Measurements from ENCODE around the gene PLEKHO2. TPM values are rescaled to one million over a fixed set of nuclear protein-coding genes. Genes with fewer than 3 reads are reported as not detected.

Gene PLEKHO2
- total and polyA plus RNA-seq, 2 of the 8 experiments (the other 6 are each of a cell fraction or from before 2014, with no cell fraction given), result 16.9 to 20.1 TPM

- no peak overlapping the region for H3K27ac ChIP-seq (ENCODE audit: low read depth, low read length)
- WGBS, 2 experiments (ENCODE audit: extremely low coverage in 1 of 2, insufficient coverage in 1 of 2, insufficient read length in 1 of 2, insufficient replicate concordance in 2 of 2, low coverage in 1 of 2, low lambda C conversion rate in 2 of 2, missing lambda C conversion rate in 1 of 2), result 64% methylated on average over 13 of the region's 13 CpGs; no CpG with 5 or more reads in 1 of the 2 experiments
- H2BK15ac ChIP-seq (ENCODE audit: low read length), result peak overlapping the region; percentile 95; the same call in 1 of the 2 replicates
- peak overlapping the region; percentile 8 to 38; a peak in 2 of 4 replicates for H3K4me2 ChIP-seq (ENCODE audit: insufficient read depth in 1 of 2, low read depth in 2 of 2, low read length in 2 of 2)
- TF ChIP-seq SP4 (IDR thresholded peaks at IDR 0.05; ENCODE audit: low read length) (no peak), CREB1 (IDR thresholded peaks at IDR 0.05) (0 out of 2 replicates have a peak, but pooled peaks have one; percentile 8), E2F6 (IDR thresholded peaks at IDR 0.05) (peak; percentile 94), GABPA (IDR thresholded peaks at IDR 0.05; ENCODE audit: borderline replicate concordance, insufficient read depth, low read length) (no peak)
- TF ChIP-seq, protein P1, sequence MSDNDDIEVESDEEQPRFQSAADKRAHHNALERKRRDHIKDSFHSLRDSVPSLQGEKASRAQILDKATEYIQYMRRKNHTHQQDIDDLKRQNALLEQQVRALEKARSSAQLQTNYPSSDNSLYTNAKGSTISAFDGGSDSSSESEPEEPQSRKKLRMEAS (IDR thresholded peaks at IDR 0.05), result peak; percentile 96
- H2AFZ ChIP-seq (ENCODE audit: low read length), result no peak overlapping the region
- peak overlapping the region; percentile 54; the same call in 1 of the 2 replicates for H4K8ac ChIP-seq (ENCODE audit: extremely low read depth, insufficient read depth, low read length)
- H2BK5ac ChIP-seq (ENCODE audit: low read depth, low read length), result peak overlapping the region; percentile 60; the same call in 1 of the 2 replicates
- H3K79me1 ChIP-seq (ENCODE audit: low read depth, low read length), result no peaks in the 10 kb centered on the region
- ChIA-PET CTCF (ENCODE audit: partially characterized antibody) (interaction anchor here (0.6 to 1.5 kb wide), 8 partner anchors 10 to 766 kb away, joined by 3 to 9 read pairs (median 3); no protein-coding TSS in a partner anchor), POLR2A (ENCODE audit: partially characterized antibody) (interaction anchor here (0.5 to 2.0 kb wide), 7 partner anchors 10 to 75 kb away, joined by 3 to 10 read pairs (median 6); no protein-coding TSS in a partner anchor)
- H4K20me1 ChIP-seq (replicated peaks in 1 of 2; ENCODE audit: control insufficient read depth in 1 of 2, insufficient read depth in 2 of 2, low read length in 2 of 2), result no peaks in the 10 kb centered on the region
- no peak overlapping the region for H4K5ac ChIP-seq (ENCODE audit: insufficient read length, low read depth, low read length)
- H3K56ac ChIP-seq (replicated peaks; ENCODE audit: insufficient read length, low read depth, low read length), result no peak overlapping the region
- H3K4ac ChIP-seq (replicated peaks; ENCODE audit: insufficient read length, low read depth, low read length), result no peak overlapping the region
- H3K14ac ChIP-seq (ENCODE audit: insufficient read length), result no peak overlapping the region
- H2BK12ac ChIP-seq (ENCODE audit: low read depth, low read length), result peak overlapping the region; percentile 80
- H2BK20ac ChIP-seq (ENCODE audit: low read length), result peak overlapping the region; percentile 48; the same call in 1 of the 2 replicates
- DNase-seq (ENCODE audit: low read depth in 1 of 2, low spot score in 2 of 2) (no peak), FAIRE-seq (peak; percentile 48)
- H3K4me1 ChIP-seq (replicated peaks in 1 of 4; ENCODE audit: control insufficient read depth in 3 of 4, insufficient read depth in 4 of 4, low read length in 3 of 4), result peaks cover 0 to 16% (median 10%) of the 10 kb centered on the region in 4 experiments; a peak in 6 of 7 replicates
- H3K23ac ChIP-seq (ENCODE audit: insufficient read length), result no peak overlapping the region
- no peak overlapping the region for H3K4me3 ChIP-seq (ENCODE audit: extremely low read depth in 1 of 4, insufficient read depth in 2 of 4, low read depth in 3 of 4, low read length in 4 of 4)
- H3K36me3 ChIP-seq (ENCODE audit: control insufficient read depth in 2 of 4, insufficient read depth in 4 of 4, low read length in 3 of 4), result no peaks in the 10 kb centered on the region
- peaks cover 0 to 13% (median 12%) of the 10 kb centered on the region in 4 experiments; a peak in 6 of 7 replicates for H3K27me3 ChIP-seq (replicated peaks in 1 of 4; ENCODE audit: control insufficient read depth in 3 of 4, extremely low read depth in 1 of 4, insufficient read depth in 3 of 4, low read length in 3 of 4)
- H4K91ac ChIP-seq (replicated peaks; ENCODE audit: insufficient read length, low read length), result peak overlapping the region; percentile 0
- H3K23me2 ChIP-seq (ENCODE audit: low read depth, low read length), result peaks cover 9% of the 10 kb centered on the region
- no peaks in the 10 kb centered on the region for H3K9me3 ChIP-seq (ENCODE audit: insufficient read depth in 2 of 2, low read depth in 1 of 2, low read length in 1 of 2)
- peak overlapping the region; percentile 76 for H3K18ac ChIP-seq (ENCODE audit: extremely low read depth, low read length)
- peak overlapping the region; percentile 60; the same call in 1 of the 2 replicates for H2AK5ac ChIP-seq (ENCODE audit: low read depth, low read length)
- H3K79me2 ChIP-seq (ENCODE audit: control insufficient read depth in 1 of 2, insufficient read depth in 2 of 2, low read length in 2 of 2), result no peaks in the 10 kb centered on the region
- no peak overlapping the region for H3K9ac ChIP-seq (replicated peaks in 1 of 4; ENCODE audit: extremely low read depth in 1 of 4, low read depth in 3 of 4, low read length in 3 of 4)
- no peak overlapping the region for H2BK120ac ChIP-seq (replicated peaks; ENCODE audit: low read depth, low read length)
Measured at GRCh38 chr15:64915518-64916227, 74.0 kb downstream of the PLEKHO2 start.

Data from H1 (cell line).